Loucy (cell line): ENCODE results near the gene PCOLCE2.

Experiments used
- EZH2phosphoT487 ChIP-seq: fragments of 200-600 bp; IDR thresholded peaks from 2 replicates; pipeline ENCODE4 v1.6.1; 2018; ENCODE audit warnings: antibody characterized with exemption, mild to moderate bottlenecking, moderate library complexity, borderline replicate concordance
- TF ChIP-seq, protein P1 (sequence below): fragments of 200-600 bp; sonication (generic); conservative IDR thresholded peaks from 2 replicates; pipeline ENCODE4 v1.5.1; 2014; ENCODE audit warnings: mild to moderate bottlenecking, antibody characterized with exemption, low read length

DNA sequence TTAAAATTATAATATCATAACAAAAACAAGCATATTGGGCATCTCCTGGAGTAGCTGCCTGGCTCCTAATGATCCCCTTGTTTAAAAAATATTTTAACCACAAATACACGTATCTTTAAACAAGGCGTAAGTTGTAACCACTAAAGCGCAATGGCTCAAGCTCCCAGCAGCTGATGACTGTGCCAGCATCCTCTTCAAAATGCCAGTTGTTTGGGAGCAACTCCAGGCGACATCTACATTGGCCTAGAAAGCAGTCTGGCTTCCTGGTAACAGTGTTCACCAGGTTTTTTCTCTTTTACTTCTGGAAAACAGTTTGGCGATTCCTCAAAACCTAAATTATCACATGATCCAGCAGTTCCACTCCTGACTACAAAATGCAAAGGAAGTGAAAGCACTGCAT is 13.8 kb downstream of the PCOLCE2 start:
- TF ChIP-seq EZH2phosphoT487, result no peak
- TF ChIP-seq, protein P1, sequence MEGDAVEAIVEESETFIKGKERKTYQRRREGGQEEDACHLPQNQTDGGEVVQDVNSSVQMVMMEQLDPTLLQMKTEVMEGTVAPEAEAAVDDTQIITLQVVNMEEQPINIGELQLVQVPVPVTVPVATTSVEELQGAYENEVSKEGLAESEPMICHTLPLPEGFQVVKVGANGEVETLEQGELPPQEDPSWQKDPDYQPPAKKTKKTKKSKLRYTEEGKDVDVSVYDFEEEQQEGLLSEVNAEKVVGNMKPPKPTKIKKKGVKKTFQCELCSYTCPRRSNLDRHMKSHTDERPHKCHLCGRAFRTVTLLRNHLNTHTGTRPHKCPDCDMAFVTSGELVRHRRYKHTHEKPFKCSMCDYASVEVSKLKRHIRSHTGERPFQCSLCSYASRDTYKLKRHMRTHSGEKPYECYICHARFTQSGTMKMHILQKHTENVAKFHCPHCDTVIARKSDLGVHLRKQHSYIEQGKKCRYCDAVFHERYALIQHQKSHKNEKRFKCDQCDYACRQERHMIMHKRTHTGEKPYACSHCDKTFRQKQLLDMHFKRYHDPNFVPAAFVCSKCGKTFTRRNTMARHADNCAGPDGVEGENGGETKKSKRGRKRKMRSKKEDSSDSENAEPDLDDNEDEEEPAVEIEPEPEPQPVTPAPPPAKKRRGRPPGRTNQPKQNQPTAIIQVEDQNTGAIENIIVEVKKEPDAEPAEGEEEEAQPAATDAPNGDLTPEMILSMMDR, result no peak
